GM19099 (cell line): ENCODE measurements around the gene SPNS3.

ENCODE experiments used
- POLR2A ChIP-seq: IDR thresholded peaks from 3 replicates; pipeline ENCODE4 v1.6.1; 2011; ENCODE audit warnings: low read depth; ENCODE audit not compliant: insufficient read length; ENCODE audit errors: extremely low read depth

SPNS3 gene

GRCh38 chr17:4504188-4504587, 70.4 kb downstream of the SPNS3 start:
- no peak for TF ChIP-seq POLR2A

GRCh38 chr17:4505187-4505586, 71.4 kb downstream of the SPNS3 start:
- TF ChIP-seq POLR2A: no peak

- TF ChIP-seq POLR2A: no peak
Observed at GRCh38 chr17:4506175-4506813, 72.6 kb downstream of the SPNS3 start.

GRCh38 chr17:4506892-4507291, 73.2 kb downstream of the SPNS3 start:
- TF ChIP-seq POLR2A: no peak

- no peak for TF ChIP-seq POLR2A
Observed at GRCh38 chr17:4507361-4508111, 73.8 kb downstream of the SPNS3 start.

GRCh38 chr17:4508207-4508606, 74.5 kb downstream of the SPNS3 start:
- no peak for TF ChIP-seq POLR2A

GRCh38 chr17:4509401-4509800, 75.7 kb downstream of the SPNS3 start:
- TF ChIP-seq POLR2A: no peak

- TF ChIP-seq POLR2A: no peak
Observed at GRCh38 chr17:4509923-4510617, 76.3 kb downstream of the SPNS3 start.

- TF ChIP-seq POLR2A: no peak
Observed at GRCh38 chr17:4510618-4510941, 76.8 kb downstream of the SPNS3 start.

GRCh38 chr17:4511199-4511932, 77.6 kb downstream of the SPNS3 start:
- TF ChIP-seq POLR2A: no peak

GRCh38 chr17:4512156-4513112, 78.7 kb downstream of the SPNS3 start:
- TF ChIP-seq POLR2A: no peak

GRCh38 chr17:4513113-4514032, 79.6 kb downstream of the SPNS3 start:
- TF ChIP-seq POLR2A: no peak

GRCh38 chr17:4514206-4514605, 80.5 kb downstream of the SPNS3 start:
- TF ChIP-seq POLR2A: no peak
